ENCODE measurements around the gene SYT1.

Gene SYT1

GRCh38 chr12:79438480-79439174 is 574.1 kb downstream of the SYT1 start:
- no peak overlapping the region for H3K4me3 ChIP-seq (ENCODE audit: low read depth, low read length)
- TF ChIP-seq CTCF (conservative IDR thresholded peaks at IDR 0.05; ENCODE audit: low read depth, low read length): no peak
- peak; percentile 42 for DNase-seq (ENCODE audit: low read depth)

- no peak for TF ChIP-seq CTCF (conservative IDR thresholded peaks at IDR 0.05; ENCODE audit: low read depth, low read length)
- no peak overlapping the region for H3K4me3 ChIP-seq (ENCODE audit: low read depth, low read length)
- DNase-seq (ENCODE audit: low read depth): peak; percentile 68
Observed at GRCh38 chr12:79439175-79439825, 574.7 kb downstream of the SYT1 start.

GRCh38 chr12:79441534-79441933 is 577.0 kb downstream of the SYT1 start:
- no peak overlapping the region for H3K4me3 ChIP-seq (ENCODE audit: low read depth, low read length)
- DNase-seq (ENCODE audit: low read depth): peak; percentile 56
- TF ChIP-seq CTCF (conservative IDR thresholded peaks at IDR 0.05; ENCODE audit: low read depth, low read length): no peak

- TF ChIP-seq CTCF (conservative IDR thresholded peaks at IDR 0.05; ENCODE audit: low read depth, low read length): no peak
- DNase-seq (ENCODE audit: low read depth): no peak
- H3K4me3 ChIP-seq (ENCODE audit: low read depth, low read length): no peak overlapping the region
Observed at GRCh38 chr12:79442396-79442795, 577.8 kb downstream of the SYT1 start.

- H3K4me3 ChIP-seq (ENCODE audit: low read depth, low read length): no peak overlapping the region
- no peak for TF ChIP-seq CTCF (conservative IDR thresholded peaks at IDR 0.05; ENCODE audit: low read depth, low read length)
- peak; percentile 70 for DNase-seq (ENCODE audit: low read depth)
Observed at GRCh38 chr12:79444089-79444488, 579.5 kb downstream of the SYT1 start.

- no peak for DNase-seq (ENCODE audit: low read depth)
- no peak for TF ChIP-seq CTCF (conservative IDR thresholded peaks at IDR 0.05; ENCODE audit: low read depth, low read length)
- no peak overlapping the region for H3K4me3 ChIP-seq (ENCODE audit: low read depth, low read length)
Observed at GRCh38 chr12:79448816-79449215, 584.2 kb downstream of the SYT1 start.

GRCh38 chr12:79451365-79451764 is 586.8 kb downstream of the SYT1 start:
- H3K4me3 ChIP-seq (ENCODE audit: low read depth, low read length): no peak overlapping the region
- DNase-seq (ENCODE audit: low read depth): no peak
- TF ChIP-seq CTCF (conservative IDR thresholded peaks at IDR 0.05; ENCODE audit: low read depth, low read length): no peak
